HL-60 (cell line): ENCODE results near the gene KPTN.

Experiments used
- DNase-seq, 2 experiments: peaks; one replicate each; pipeline ENCODE4 v3.0.0-alpha.2; 2010 to 2020; ENCODE audit warnings: low read depth in 1 of 2, low spot score in 1 of 2
- H3K27ac ChIP-seq: fragments of 250-450 bp; sonication (Bioruptor Pico); replicated peaks from 2 replicates; pipeline ENCODE4 v1.5.1; 2020; ENCODE audit warnings: mild to moderate bottlenecking, moderate library complexity
- H3K27me3 ChIP-seq: fragments of 250-450 bp; sonication (Bioruptor Pico); 2 replicates; pipeline ENCODE4 v1.5.1; 2021; ENCODE audit warnings: mild to moderate bottlenecking, moderate library complexity; ENCODE audit not compliant: insufficient read depth, poor library complexity, severe bottlenecking
- H3K4me3 ChIP-seq: replicated peaks from 2 replicates; pipeline ENCODE4 v1.5.1; 2011; ENCODE audit warnings: mild to moderate bottlenecking, control low read depth, low read length; ENCODE audit not compliant: insufficient read depth
- CTCF ChIP-seq: IDR thresholded peaks from one replicate; pipeline ENCODE4 v1.5.1; 2011; ENCODE audit warnings: low read length, control low read depth, inconsistent platforms; ENCODE audit not compliant: insufficient read depth
- GABPA ChIP-seq: IDR thresholded peaks from 2 replicates; pipeline ENCODE4 v1.6.1; 2012; ENCODE audit warnings: low read depth
- POLR2AphosphoS5 ChIP-seq: IDR thresholded peaks from 2 replicates; pipeline ENCODE4 v1.6.1; 2012; ENCODE audit warnings: low read depth
- REST ChIP-seq: IDR thresholded peaks from 2 replicates; pipeline ENCODE4 v1.6.1; 2012; ENCODE audit warnings: low read depth; ENCODE audit not compliant: insufficient replicate concordance
- SPI1 ChIP-seq: IDR thresholded peaks from 2 replicates; pipeline ENCODE4 v1.6.1; 2012; ENCODE audit warnings: low read depth, mild to moderate bottlenecking, borderline replicate concordance

The KPTN gene

GRCh38 chr19:47450478-47450877 is 33.5 kb downstream of the KPTN start:
- TF ChIP-seq CTCF (no peak), REST (peak; percentile 69)

GRCh38 chr19:47448360-47448727 is 35.7 kb downstream of the KPTN start:
- H3K27ac ChIP-seq: no peak overlapping the region
- TF ChIP-seq GABPA: no peak
- no peak for TF ChIP-seq CTCF
- no peak for TF ChIP-seq SPI1
- TF ChIP-seq REST: no peak
- TF ChIP-seq POLR2AphosphoS5: no peak
- no peak overlapping the region for H3K4me3 ChIP-seq
- DNase-seq: no peak
- peaks cover 47% of the 10 kb centered on the region for H3K27me3 ChIP-seq

More at GRCh38 chr19:47450478-47450877, 33.5 kb downstream of the KPTN start:
- Histone ChIP-seq H3K27ac (no peak overlapping the region), H3K27me3 (peaks cover 33% of the 10 kb centered on the region), H3K4me3 (no peak overlapping the region)
- no peak for DNase-seq

GRCh38 chr19:47447470-47448359 is 36.3 kb downstream of the KPTN start:
- TF ChIP-seq REST (no peak), CTCF (no peak), POLR2AphosphoS5 (no peak), SPI1 (no peak), GABPA (no peak)
- no peak overlapping the region for H3K27ac ChIP-seq
- no peak overlapping the region for H3K4me3 ChIP-seq
- peak in 1 of 2 experiments; percentile 14 for DNase-seq
- H3K27me3 ChIP-seq: peaks cover 47% of the 10 kb centered on the region
